Right kidney (tissue), 9 donors: ENCODE results near the gene KLF5.
"Not testable (repeated sequence)": the region's sequence is repeated elsewhere in the genome, so short reads cannot be mapped to it uniquely, and the experiment has no call there.

Experiments used
- DNase-seq: peaks from one replicate; pipeline ENCODE4 v3.0.0-alpha.2; 2016
- long read RNA-seq, 8 donors: transcript quantifications; one replicate each; lab custom pipeline, GENCODE V29; 2026

KLF5 gene
- long read RNA-seq, donor 1, transcript KLF5-201 (4 exons, 3,566 nt), result major isoform, 7 of 7 reads
- long read RNA-seq, donor 1, partial matches to known transcripts, result 0 of 7 reads
- long read RNA-seq, donor 1, other reads (novel, unspliced or antisense), result 0 of 7 reads
- long read RNA-seq, donor 2, partial matches to known transcripts, result 0 of 1 reads
- long read RNA-seq, donor 2, other reads (novel, unspliced or antisense), result 0 of 1 reads
- long read RNA-seq, donor 3, partial matches to known transcripts, result 0 of 4 reads
- long read RNA-seq, donor 3, other reads (novel, unspliced or antisense), result 0 of 4 reads
- long read RNA-seq, donor 4, partial matches to known transcripts, result 6 of 9 reads
- long read RNA-seq, donor 4, other reads (novel, unspliced or antisense), result 0 of 9 reads
- long read RNA-seq, donor 5, transcript KLF5-201 (4 exons, 3,566 nt), result major isoform, 8 of 13 reads
- long read RNA-seq, donor 5, partial matches to known transcripts, result 5 of 13 reads
- long read RNA-seq, donor 5, other reads (novel, unspliced or antisense), result 0 of 13 reads
- long read RNA-seq, donor 6, partial matches to known transcripts, result 7 of 10 reads
- long read RNA-seq, donor 6, other reads (novel, unspliced or antisense), result 0 of 10 reads
- long read RNA-seq, donor 7, partial matches to known transcripts, result 23 of 26 reads
- long read RNA-seq, donor 7, other reads (novel, unspliced or antisense), result 0 of 26 reads
- long read RNA-seq, donor 8, transcript KLF5-201 (4 exons, 3,566 nt), result major isoform, 5 of 17 reads
- long read RNA-seq, donor 8, partial matches to known transcripts, result 12 of 17 reads
- long read RNA-seq, donor 8, other reads (novel, unspliced or antisense), result 0 of 17 reads

DNA sequence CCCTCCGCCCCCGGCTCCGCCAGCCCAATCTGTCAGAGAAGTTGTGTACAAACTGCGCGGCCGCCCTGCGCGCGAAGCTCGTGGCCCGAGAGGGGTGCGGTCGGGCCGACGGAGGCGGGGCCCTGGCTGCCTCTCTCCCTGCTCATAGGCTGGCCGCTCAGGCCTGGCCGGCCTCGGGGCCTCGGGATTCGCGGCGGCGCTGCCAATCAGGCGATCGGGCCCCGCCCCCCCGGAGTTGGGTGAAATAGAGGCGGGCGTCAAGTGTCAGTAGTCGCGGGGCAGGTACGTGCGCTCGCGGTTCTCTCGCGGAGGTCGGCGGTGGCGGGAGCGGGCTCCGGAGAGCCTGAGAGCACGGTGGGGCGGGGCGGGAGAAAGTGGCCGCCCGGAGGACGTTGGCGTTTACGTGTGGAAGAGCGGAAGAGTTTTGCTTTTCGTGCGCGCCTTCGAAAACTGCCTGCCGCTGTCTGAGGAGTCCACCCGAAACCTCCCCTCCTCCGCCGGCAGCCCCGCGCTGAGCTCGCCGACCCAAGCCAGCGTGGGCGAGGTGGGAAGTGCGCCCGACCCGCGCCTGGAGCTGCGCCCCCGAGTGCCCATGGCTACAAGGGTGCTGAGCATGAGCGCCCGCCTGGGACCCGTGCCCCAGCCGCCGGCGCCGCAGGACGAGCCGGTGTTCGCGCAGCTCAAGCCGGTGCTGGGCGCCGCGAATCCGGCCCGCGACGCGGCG, at the start of gene KLF5:
Gene KLF5, plus strand, starts transcription at position 270 of the 724 bp plus-strand sequence. Its CDS starts 323 bp downstream, at position 593.
- peak; percentile 94 for DNase-seq

DNA sequence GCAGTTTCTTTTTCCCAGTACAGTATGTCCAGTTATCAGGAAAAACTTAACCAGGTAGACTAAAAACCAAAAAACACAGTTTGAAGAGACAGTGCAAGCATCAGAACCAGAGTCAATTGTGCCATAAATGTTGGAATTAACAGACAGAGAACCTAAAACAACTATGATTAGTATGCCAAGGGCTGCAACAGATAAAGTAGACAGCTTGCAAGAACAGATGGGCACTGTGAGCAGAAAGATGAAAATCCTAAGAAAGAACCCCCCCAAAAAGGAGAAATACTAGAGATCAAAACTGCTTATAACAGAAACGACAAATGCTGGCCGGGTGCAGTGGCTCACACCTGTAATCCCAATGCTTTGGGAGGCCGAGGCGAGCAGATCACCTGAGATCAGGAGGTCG, 47.1 kb upstream of the KLF5 start:
- no peak for DNase-seq

DNA sequence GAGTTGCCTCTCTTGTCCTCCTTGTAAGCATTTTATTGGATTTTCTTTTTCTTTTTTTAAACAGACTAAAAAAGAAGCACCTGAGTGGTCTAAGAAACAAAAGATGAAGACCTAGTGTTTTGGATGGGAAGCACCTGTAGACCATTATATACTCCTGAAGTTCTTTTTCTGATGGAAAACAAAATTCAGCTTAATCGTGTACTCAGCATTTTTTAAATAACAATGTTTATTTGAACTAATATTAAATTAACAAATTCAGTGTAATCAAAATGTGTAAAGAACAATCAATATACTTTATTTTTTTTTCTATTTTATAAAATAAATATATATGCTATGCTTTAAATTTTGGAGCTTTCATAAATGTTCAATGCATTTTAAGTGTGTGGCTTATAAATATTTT, 43.0 kb upstream of the KLF5 start:
- no peak for DNase-seq

DNA sequence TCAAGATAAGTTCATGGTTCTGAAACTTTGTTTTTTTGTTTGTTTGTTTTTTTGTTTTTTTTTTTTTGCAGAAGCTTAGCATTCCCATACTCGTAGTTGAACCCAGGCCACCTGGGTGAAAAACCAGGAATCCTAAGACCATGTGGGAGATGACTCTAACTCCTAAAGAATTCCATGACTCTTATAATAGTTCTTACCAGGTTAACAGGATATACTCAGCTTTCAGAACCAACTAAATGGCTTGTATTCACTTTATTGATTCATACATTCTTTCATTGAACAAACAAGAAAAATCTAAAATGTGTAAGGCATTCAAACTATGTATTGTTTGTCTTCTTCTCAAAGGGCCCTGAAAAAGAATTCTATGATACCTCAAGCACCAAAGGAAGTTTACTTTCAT, 40.5 kb upstream of the KLF5 start:
- DNase-seq, result no peak

DNA sequence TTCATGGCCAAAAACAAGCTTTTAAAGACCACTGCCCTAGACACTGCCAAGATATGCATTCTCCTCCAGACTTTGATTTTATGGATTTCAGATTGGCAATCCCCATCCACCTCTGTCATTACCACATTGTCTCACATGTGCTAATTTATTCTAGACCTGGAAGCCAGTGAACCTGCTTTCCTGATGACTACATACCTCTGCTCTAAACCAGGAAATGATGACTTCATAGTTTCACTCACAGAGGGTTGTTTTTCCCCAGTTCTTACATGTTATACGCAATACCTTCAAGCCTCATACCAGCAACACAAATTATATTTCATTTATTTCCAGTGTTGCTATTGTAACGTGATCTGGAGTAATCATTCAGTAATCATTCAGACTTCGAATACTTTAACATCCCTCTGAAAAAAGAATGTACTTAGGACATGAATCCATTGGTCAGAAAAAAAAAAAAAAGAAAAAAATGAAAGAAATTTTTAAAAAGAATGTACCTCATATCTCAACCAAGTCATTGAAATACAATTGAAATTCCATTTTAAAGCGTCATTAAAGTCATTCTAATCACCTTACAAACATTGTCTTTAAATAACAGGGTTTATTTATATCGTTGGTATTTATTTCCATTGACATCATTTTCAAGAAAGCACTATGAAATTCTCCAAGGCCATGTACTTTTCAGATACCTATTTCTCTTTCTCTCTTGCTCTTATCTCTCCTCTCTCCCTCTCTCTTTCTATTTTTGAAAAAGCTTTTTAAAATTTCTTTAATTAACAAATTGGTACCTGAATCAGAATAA, 33.4 kb upstream of the KLF5 start:
- DNase-seq, result no peak

DNA sequence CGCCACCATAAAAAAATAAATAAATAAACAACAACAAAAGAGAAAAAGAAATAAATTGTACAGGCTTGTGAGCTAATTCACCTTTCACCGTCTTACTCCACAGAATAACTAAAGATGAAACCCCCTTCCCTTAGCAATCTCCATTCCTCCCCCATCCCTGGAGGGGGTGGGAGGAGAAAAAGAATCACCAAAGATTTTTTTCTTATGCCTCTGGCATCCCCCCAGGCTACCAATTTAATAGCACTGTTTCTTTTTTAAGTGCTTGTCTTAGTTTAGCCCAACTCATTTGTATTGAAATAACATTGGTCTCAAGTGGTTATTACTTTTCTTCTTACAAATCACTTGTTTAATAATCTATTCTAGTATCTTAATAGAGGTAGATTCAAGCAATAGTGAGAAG, 23.9 kb upstream of the KLF5 start:
- DNase-seq, result no peak

DNA sequence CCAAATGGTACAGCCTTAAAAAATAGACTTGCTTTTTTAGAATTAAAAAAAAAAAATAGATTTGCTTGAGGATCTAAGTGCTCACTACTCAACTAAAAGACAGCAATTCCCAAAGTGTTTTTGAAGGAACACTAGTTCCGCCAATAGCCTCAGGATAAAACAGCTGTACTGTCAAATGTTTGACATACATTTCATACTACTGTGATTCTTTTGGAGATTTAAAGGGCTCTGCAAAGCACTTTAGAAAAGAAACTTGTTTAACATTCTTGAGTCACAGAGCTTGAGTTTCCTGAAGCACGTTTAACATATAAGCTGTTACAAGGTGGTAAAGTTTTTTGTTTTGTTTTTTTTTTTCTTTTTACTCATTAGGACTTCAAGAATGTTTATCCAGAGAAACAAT, 23.1 kb upstream of the KLF5 start:
- no peak for DNase-seq

DNA sequence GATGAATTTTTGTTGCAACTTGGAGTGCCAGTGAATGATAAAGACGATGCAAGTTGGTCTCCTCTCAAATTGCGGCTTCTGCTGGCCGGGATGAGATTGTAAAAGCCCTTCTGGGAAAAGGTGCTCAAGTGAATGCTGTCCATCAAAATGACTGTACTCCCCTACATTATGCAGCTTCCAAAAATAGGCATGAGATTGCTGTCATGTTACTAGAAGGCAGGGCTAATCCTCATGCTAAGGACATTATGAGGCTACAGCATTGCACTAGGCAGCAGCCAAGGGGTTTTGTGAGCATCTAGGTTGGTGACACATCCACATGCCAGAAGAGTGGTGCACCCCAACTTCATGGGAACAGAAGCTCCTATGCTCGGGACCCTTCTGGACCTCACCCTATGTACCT, 22.2 kb upstream of the KLF5 start:
- no peak for DNase-seq

DNA sequence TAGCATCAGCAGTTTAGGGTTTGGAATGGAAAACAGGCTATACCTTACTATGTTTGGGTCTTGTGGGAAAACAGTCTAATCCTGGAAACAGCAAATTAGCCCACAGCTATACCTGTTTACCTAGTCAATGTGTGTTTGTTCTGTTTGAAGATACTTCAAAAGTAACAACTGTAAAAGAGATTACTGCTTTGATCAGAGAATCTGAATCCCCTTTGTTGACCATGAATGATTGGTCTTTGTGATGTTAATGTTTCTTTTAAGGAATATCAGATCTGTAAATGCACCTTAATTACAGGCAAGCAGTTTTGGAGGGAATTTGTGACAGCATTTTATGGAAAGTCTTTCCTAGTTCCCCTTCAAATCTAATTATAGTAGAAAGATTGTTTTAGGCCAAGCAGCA, 20.7 kb upstream of the KLF5 start:
- DNase-seq, result no peak

DNA sequence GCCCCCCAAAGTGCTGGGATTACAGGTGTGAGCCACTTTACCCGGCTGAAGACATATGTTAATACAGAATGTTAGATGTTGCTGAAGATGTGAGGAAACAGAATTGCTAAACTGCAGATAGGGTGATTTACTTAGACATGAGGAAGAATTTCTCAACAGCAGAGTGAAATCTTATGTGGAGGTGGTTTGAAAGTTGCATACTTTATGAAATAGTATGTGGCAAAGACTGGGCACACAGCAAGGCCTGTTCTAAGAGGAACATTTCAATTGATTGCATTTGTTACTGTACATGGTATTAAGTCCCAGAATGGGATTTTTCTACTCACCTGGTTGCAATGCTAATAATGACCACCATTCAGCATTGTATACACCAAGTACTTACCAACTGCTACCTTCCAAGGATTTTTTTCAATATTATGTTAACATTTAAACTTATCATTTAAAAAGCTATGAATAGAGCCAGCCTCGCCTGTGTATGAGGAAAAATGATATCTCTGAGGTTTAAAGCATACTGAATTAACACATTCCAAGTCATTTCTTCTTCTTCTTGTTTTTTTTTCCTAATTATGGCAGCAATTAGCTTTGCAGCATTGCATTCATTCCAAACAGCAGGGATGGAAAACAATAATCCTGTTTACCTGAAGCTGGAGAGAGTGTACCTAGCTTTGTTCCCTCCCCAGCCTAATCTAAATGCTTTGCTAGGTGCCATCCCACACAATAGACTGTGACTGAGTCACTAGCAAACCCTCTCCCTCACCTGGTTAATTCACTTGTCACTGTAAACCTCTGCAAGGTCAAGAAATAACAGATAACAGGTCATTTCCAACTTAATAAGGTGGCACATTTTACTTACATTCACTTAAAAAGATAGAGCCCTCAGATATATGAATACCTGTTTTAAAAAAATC, 19.4 kb upstream of the KLF5 start:
- no peak for DNase-seq

DNA sequence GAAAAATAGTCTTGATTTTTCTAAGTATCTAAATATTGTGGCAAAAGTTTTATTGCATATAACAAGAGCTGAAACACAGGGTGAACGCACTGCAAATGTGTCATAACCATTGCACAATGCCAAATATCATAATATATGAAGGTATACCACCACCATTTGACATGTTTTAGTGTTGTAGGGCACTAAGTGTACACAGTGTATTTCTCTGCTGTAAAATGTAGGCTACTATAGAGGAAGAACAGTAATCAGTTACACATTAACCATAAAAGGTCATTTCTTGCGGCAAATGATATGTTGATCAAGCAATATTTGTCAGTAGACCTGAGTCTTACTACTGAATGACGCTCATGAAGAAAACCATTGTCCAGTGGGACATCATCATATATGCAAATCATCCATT, 18.3 kb upstream of the KLF5 start:
- no peak for DNase-seq

DNA sequence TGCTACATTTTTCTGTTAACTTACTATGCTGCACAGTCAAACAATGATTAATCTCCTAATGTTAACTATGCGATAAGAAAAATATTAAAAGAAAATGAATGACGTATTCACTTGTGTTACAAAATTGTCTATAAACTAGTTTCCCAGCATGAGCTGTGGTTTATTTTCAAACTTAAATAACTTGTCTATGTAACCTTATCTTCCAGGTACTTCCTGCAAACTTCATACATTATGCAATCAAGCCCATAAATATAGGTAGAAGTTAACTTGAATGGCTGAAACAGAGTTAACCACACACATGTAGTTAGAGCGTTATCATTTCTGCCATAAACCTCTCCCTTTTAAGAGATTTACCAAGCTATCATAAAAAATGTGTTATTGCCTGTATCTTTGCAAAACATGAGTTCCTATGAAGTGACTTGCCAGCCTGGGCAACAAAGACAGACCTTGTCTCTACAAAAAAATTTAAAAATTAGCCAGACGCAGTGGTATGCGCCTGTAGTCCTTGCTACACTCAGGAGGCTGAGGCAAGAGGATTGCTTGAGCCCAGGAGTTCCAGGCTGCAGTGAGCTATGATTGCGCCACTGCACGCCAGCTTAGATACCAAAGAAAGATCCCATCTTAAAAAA, 17.7 kb upstream of the KLF5 start:
- DNase-seq, result no peak

DNA sequence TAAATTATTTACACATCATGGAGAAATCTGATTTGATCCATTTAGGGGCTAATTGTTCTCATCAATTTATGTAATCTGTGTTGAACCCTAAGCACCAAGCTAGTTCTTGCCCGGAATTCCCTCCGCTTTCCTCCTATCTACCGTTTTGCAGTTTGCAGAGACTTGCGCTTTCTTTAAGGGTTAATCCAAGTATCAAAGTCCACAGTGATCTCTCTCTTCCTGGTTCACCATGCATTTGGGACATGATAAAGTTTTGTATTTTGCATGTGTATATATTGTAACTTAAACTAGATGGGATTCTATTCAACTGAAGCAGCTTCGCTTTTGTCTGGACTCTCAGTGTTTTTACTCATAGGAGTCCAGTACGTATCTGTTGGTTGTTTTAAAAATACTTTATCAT, 13.8 kb upstream of the KLF5 start:
- no peak for DNase-seq

DNA sequence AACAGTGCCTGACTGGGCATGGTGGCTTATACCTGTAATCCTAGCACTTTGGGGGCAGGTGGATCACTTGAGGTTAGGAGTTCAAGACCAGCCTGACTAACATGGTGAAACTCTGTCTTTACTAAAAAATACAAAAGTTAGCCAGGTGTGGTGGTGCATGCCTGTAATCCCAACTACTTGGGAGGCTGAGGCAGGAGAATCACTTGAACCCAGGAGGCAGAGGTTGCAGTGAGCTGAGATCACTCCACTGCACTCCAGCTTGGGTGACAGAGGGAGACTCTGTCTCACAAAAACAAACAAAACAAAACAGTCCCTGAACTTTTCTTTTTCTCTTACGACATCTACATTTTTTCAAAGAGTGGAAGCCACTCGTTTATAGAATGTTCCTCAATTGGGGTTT, 10.2 kb upstream of the KLF5 start:
- not testable (repeated sequence) for DNase-seq

DNA sequence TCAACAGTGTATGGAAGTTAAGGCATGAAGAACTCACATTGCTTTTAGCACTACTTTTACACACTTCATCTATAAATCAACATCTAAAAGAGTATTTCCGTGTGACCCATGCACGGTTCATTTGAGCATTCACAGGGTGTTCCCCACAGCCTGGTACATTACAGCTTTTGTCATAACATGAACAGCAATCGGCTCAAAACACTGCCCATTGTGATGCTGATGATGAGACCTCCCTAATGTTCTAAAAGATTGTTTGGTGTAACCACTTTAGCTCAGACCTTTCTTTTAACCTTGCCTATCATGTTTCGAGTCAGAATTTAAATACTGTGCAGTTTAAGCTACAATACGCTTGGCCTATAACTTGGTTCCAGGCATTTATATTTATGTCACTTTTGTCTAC, 4.1 kb upstream of the KLF5 start:
- DNase-seq, result no peak

DNA sequence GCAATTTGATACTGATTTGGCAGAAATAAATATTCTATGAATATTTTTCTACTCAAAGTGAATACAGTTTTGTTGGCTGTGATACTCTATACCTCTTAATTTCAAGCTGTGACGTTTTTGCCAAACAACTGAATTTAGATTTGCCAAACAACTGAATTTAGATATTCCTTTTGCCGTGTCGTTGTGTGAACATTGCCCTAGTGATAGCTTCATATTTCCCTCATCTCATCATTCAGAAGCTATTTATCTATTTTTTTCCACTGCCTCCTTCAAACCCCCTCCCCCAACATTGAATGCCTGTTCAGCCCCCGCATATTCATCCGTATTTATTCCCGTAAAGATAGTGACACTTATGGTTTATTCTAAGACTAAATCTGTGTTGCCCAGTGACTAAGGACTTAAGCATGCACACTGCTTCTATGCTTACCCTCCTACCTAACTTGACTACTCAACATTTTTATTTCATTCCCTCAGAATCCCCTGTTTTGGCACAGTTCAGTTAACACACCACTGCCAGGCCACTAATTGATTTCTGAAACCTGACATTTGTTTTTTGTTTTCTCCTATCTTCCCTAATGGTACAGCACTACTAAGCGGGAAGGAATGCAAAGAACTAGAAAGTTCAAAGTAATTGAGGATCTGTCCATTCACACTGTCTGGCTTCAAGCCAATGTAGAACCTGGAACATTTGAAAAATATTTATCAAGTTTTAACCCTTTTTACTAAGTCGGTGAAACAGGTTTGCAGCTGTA, 2.8 kb upstream of the KLF5 start:
- DNase-seq, result no peak

DNA sequence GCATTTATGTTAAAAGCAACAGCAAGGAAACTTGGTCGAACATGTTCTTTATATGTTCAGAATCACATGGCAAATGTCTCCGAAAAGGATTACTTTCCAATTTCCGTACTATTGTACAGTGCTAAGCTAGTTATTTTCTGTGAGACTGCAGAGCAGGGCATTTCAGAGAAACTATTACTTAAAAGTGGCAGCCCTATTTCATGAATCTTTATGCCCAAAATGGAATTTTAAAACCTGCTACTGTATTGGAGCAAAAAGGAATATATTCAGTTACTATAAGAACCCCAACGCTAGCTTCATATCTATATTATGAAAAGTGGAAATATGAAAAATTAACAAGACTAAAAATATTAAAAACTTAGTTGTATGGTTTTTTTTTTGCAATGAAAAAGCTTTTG, 2.2 kb upstream of the KLF5 start:
- DNase-seq, result no peak

DNA sequence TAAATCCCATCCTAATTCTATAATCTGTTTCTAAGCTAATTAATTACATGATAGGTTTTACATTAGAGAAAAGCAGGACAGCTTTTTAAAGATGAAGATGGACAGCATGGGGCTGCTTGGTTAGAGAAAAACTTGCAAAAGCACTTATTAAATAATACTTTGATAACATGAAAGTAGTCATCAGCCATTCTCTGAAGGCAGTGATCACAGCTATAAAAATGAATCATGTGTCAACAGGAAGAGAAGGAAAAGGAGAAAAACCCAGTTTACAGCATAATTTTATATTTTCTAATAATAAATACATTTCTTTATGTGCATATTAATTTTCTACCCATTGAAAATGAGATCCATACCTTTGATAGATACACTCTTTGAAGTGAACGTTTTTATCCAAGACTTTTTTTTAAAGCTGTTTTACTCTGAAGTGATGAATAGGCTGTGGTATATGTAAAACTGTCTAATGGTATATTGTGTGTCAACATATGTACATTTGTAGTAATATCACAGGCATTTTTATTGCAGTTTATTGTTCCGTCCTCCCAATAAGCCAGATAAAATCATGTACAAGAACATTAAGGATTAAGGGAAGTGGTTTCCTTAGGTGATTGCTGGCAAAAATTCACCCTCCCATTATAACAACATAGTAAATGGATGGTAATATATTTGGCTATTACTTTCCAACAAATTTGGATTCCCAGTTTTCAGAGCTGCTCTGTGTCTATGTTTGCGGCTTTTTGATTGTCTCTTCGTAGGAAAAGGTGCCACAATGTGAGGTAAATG, 1.3 kb upstream of the KLF5 start:
- DNase-seq, result no peak

DNA sequence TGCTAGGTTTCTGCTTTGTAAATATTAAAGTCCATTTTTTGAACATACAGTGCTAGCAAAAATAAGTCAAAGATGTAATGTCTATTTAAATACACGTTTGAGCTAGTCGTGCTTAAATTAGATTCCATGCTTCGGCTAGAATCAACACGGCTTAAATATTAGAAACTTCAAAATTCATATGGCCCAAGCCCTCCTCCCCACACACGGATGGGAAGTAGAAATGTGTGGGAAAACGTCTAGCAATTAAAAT, 816 bp upstream of the KLF5 start:
- no peak for DNase-seq

DNA sequence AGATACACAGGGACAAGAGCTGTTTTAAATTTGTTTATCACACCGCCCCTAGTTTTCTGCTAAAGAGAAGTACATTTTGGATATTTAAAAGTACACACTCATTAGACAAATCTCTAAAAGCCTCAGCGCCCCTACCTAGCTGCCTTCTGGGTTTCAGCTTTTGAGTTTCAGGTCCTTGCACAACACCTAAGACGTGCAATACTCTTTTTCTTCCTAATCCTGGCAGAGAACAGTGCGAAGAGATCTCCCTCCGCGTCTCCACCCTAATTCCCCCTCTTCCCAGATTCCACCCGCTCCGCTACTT, 421 bp upstream of the KLF5 start:
- no peak for DNase-seq
